Forelimb muscle (tissue), 1 donor: Measurements from ENCODE around the gene TRAF7. TPM values are rescaled to one million over a fixed set of nuclear protein-coding genes. Genes with fewer than 3 reads are reported as not detected.
"Not testable (repeated sequence)": the region's sequence is repeated elsewhere in the genome, so short reads cannot be mapped to it uniquely, and the experiment has no call there.

Experiments used
- DNase-seq: peaks from one replicate; pipeline ENCODE4 v3.0.0-alpha.2; 2013; ENCODE audit warnings: low read depth
- polyA plus RNA-seq: library from polyadenylated mRNA; unstranded; fragments of 120-200 nt; gene quantifications from one replicate; pipeline ENCODE4 v1.2.1, GENCODE V29; 2013; ENCODE audit not compliant: insufficient read length

The TRAF7 gene
- polyA plus RNA-seq, result 43.7 TPM

GRCh38 chr16:2155091-2155950 is at the start of gene TRAF7:
TSS of gene TRAF7 (plus strand) at chr16:2155782. CDS start at chr16:2163921, 8,139 bp downstream.
- peak; percentile 100 for DNase-seq

DNA sequence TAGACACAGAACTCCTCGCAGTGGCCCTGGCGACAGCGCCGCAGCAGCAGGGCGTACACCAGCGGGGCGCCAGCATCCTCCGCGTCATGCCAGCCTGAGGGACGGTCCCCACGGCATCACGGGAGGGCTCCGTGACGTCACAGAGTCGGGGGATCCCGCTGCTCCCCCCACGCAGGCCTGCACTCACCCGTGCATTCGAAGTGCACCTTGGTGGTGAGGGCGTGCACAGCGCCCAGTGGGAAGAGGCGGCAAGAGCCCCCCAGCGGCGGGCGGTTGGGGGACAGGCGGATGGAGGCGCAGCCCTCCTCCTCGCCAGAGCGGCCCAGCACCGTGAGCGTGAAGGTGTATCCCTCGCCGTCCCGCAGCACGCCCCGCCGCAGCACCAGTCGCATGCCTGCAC is 49.4 kb upstream of the TRAF7 start:
- DNase-seq, result not testable (repeated sequence)

- not testable (repeated sequence) for DNase-seq
Observed at GRCh38 chr16:2107121-2107790, 48.3 kb upstream of the TRAF7 start.

- not testable (repeated sequence) for DNase-seq
Observed at GRCh38 chr16:2107791-2108125, 47.8 kb upstream of the TRAF7 start.

DNA sequence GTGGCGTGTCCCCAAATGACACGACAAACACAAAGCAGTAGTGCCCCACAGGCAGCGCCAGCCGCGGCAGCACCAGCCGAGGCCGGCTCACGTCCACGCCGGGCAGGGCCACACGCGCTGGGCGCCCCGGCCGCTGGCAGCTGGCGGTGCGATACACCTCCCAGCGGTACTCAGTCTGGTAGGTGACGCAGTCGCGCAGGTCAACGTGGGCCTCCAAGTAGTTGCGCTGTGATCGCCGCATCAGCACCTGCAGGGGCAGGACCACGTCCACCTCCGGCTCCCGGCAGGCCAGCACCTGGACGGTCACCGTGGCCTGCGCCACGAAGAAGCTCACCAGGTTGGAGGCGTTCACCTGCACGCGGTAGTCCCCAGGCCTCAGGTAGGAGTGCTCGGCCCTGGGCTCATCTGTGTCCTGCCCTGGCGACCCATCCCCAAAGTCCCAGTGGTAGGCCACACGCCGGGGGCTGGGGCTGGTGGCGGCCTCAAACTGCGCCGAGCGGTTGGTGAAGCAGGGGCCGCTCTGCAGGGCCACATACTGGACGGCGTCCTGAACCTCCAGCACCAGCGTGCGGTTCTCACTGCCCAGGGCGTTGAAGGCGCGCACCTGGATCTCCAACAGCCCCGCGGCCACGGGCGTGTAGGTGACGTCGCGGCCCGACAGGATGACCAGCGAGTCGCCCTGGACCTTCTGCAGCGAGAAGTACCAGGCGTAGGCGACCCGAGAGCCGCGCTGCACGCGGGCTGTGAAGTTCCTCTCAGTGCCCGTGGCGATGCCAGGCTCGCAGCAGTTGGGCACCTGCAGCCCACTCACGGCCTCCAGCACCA is 46.9 kb upstream of the TRAF7 start:
- DNase-seq, result not testable (repeated sequence)

DNA sequence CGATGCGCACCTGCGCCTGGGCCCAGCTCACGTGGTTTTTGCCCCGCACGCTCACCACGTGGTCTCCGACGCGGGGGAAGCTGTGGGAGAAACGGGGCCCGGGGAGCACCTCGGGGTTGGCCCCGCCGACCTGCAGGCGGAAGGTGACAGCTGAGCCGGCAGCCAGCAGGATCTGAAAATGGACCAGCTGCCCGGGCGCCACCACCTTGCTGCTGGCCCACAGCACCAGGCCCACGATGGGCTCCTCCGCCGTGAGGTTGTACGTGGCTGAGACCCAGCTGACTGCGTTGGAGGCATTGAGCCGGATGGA is 46.4 kb upstream of the TRAF7 start:
- not testable (repeated sequence) for DNase-seq

GRCh38 chr16:2109872-2110271 is 45.7 kb upstream of the TRAF7 start:
- DNase-seq, result not testable (repeated sequence)

- not testable (repeated sequence) for DNase-seq
Observed at GRCh38 chr16:2110332-2111008, 45.1 kb upstream of the TRAF7 start.

DNA sequence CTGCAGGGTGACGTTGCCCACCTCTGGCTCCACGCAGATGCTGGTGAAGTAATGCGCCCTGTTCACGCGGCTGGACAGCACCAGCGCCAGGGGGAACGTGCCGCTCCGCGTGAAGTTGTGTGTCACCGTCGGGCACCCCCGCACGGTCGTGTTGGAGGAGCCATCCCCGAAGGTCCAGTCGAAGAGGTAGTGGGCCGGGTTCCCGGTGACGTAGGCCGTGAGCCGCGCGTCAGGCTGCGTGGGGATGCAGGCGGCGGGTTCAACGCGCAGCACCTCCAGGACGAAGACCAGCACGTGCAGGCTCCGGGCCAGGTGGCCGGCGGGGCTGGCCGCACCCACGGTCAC is 44.6 kb upstream of the TRAF7 start:
- DNase-seq, result not testable (repeated sequence)

DNA sequence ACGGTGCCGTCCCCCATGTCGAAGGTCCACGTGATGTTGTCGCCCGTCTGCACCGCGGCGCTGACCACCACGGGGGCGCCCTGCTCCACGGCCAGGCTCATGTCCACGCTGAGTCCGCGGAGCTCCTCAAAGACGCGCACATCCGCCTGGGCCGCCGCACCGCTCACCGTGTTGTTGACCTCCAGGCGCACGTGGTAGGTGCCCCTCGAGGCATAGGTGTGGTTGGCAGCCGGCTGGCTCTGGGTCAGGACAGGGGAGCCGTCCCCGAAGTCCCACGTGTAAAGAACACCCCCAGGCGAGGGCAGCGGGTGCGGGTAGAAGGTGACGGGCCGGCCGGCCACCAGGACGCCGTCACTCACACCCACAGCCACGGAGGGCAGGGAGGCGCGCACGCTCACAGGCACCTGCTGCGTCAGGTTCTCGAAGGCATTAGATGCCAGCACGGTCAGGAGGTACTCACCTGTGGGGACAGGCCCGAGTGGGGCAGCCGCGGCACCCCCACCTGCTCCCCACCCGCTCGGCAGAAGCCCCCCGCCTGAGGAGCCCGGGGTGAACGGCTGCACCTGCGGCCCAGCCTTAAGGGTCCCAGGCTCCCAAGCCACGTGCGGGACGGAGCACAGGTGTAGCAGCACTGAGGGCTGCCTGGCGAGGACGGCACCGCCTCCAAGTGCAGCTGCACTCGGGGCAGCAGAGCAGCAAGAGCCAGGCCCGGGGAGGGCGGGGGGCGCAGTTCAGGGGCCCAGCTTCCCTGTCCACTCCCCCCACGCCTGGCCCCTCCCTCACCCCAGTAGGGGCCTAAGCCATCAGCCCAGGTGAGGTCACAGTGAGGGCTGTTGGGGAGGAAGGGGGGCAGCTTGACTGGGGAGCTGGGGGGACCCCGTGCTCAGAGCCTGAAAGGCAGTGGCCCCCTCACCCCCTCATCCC is 43.9 kb upstream of the TRAF7 start:
- DNase-seq, result not testable (repeated sequence)

GRCh38 chr16:2112539-2113106 is 43.0 kb upstream of the TRAF7 start:
- not testable (repeated sequence) for DNase-seq

GRCh38 chr16:2114225-2114624 is 41.4 kb upstream of the TRAF7 start:
- not testable (repeated sequence) for DNase-seq

DNA sequence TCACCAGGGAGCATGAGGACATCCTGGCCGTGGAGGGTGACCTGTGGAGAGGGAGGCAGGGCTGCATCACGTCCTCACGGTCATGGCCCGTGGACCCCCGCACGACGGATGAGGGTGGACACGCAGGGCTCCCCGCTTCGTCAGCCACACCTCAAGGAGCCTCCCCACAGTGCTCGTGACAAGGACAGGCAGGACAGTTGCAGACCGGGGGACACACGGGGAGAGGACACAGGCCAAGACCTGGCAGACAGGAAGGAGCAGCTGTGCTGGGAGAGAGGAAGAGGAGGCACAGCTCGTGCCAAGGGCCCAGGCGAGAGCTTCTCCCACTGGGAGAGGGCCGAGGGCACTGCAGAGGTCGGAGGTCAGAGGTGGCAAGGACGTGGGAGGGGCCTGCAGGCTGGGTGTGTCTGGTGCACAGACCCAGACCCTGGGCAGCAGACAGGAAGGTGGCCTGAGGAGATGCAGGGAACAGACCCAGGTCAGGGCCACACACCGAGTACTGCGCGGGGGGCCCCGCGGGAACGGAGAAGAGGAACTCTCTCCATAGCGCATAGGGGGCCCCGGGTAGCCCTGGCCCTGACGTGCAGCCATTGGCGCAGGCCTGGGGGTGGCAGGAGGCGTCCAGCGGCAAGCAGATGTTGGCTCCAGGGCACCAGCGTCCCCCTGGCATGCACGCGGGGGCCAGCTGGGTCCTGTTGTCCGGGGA is 40.5 kb upstream of the TRAF7 start:
- DNase-seq, result not testable (repeated sequence)

- DNase-seq, result no peak
Observed at GRCh38 chr16:2115591-2115973, 40.0 kb upstream of the TRAF7 start.

DNA sequence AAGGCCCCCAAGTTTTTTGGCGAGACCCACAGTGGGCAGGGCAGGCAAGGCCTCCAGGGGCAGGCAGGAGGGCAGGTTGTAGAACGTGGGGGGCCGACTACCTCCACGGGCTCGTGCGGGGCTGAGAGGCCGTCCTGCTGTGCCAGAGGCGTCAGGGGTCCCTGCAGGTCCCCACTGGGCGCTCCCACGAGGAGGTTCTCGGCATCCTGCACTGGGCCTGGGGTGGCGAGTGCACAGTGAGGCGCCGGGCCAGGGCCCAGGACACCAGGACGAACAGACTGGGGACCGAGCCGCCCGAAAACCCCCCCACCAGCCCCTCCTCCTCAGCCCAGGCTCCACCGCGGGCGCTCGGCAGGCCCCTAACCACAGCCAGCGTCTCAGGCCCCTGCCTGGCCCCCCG is 39.2 kb upstream of the TRAF7 start:
- DNase-seq, result not testable (repeated sequence)

- DNase-seq, result not testable (repeated sequence)
Observed at GRCh38 chr16:2117341-2117740, 38.2 kb upstream of the TRAF7 start.

DNA sequence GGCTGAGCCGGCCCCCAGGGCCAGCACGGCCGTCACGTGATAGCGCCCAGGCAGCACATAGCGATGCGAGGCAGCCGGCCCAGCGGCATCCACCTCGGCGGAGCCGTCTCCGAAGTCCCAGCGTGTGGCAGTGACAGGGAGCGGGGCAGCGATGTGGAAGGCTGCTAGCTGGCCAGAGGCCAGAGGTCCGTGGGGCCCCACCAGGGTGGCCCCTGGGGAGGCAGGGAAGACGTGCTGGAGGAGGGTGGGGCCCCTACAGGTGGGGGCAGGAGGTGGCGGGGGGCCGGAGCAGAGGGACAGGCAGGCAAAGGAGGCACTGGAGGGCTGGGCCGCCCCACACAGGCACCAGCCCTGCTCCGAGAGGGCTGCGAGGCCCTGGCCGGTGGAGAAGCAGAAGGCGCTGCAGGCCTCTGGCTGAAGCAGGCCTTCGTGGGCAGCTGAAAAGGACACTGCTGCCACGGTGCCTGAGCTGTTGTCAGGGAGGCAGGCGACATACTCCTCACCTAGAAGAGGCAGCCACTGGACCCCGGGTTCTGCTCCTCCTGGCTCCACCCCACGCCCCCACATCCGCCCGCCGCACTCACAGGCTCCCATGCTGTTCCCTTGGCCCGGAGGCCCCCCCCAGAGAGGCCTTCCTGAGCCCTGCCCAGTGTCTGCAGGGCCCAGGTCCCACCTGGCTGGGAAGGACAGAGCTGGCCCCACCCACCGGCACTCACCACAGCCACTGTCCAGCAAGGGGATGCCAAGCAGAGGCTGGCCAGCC is 37.4 kb upstream of the TRAF7 start:
- DNase-seq, result not testable (repeated sequence)

DNA sequence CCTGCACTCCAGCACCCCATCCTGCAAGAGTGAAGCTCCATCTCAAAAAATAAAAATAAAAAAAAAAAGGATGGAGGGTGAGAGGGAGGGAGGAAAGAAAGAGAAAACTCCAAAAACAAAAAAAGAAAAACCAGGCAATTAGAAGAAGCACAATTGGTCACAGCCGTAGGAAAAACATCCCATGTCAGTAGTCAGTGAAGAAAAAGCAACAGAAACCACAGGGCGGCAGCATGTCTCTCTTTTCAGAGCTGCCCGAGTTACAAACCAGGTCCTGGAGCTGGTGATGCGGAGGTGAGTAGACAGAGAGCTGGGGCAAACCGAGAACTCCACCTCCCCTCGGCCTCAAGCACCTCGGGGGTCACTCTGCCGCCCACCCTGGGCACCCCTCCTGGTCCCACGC is 34.3 kb upstream of the TRAF7 start:
- DNase-seq, result not testable (repeated sequence)

DNA sequence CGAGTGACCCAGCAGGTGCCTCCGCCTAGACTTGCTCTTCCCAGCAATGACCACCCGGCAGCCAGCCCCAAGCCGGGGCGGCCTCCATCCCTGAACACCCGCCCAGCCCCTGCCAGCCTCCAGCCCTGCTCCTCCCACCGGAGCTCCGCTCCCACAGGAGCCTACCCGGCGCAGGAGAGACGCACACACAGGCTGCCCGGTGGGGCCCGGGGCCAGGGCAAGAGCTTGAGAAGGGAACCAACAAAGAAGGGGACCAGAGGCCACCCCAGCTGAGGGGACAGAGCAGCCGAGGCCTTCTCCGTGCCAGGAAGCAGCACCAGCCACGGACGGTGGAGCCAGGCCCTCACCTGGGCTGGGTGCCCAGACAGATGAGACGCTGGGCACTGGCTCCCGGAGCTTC is 33.7 kb upstream of the TRAF7 start:
- DNase-seq, result no peak
